SU-DHL-6 (cell line): ENCODE results near the gene EXOC4.

Experiments
- H2AFZ ChIP-seq: fragments of 200-600 bp; sonication (generic); 2 replicates; pipeline ENCODE4 v1.6.1; 2014; ENCODE audit warnings: low read depth, mild to moderate bottlenecking, moderate library complexity, mixed read lengths, antibody characterized with exemption, low read length; ENCODE audit not compliant: severe bottlenecking
- H3F3A ChIP-seq: fragments of 200-600 bp; shearing (Covaris generic); 2 replicates; pipeline ENCODE4 v1.6.0; 2016; ENCODE audit warnings: antibody characterized with exemption, mild to moderate bottlenecking; ENCODE audit not compliant: insufficient read depth
- H3K27ac ChIP-seq: fragments of 200-600 bp; sonication (generic); 2 replicates; pipeline ENCODE4 v1.5.1; 2016; ENCODE audit warnings: low read depth, mild to moderate bottlenecking, low read length, moderate library complexity, mixed read lengths
- H3K27me3 ChIP-seq: fragments of 200-600 bp; sonication (generic), shearing (Covaris generic); 2 replicates; pipeline ENCODE4 v1.6.0; 2014; ENCODE audit warnings: mild to moderate bottlenecking, low read length
- H3K36me3 ChIP-seq: fragments of 200-600 bp; sonication (generic); 2 replicates; pipeline ENCODE4 v1.6.1; 2014; ENCODE audit warnings: mild to moderate bottlenecking, low read length, mixed read lengths
- H3K4me2 ChIP-seq: fragments of 300-600, 200-600 bp; shearing (Covaris generic), sonication (generic); 2 replicates; pipeline ENCODE4 v1.6.0; 2014; ENCODE audit warnings: low read length, low read depth, mild to moderate bottlenecking; ENCODE audit not compliant: poor library complexity, severe bottlenecking
- H3K4me3 ChIP-seq: fragments of 200-600 bp; sonication (generic); 2 replicates; pipeline ENCODE4 v1.5.1; 2014; ENCODE audit warnings: antibody characterized with exemption, low read length, mild to moderate bottlenecking, mixed read lengths; ENCODE audit not compliant: insufficient read depth, poor library complexity, severe bottlenecking
- H3K79me2 ChIP-seq: fragments of 200-600 bp; sonication (generic); 2 replicates; pipeline ENCODE4 v1.6.1; 2014; ENCODE audit warnings: mild to moderate bottlenecking, low read length, moderate library complexity; ENCODE audit not compliant: insufficient read depth
- H3K9ac ChIP-seq: fragments of 200-600 bp; sonication (generic); 2 replicates; pipeline ENCODE4 v1.7.0; 2014; ENCODE audit warnings: mild to moderate bottlenecking, low read length
- H3K9me2 ChIP-seq: fragments of 200-600 bp; sonication (generic); replicated peaks from 2 replicates; pipeline ENCODE4 v1.6.1; 2014; ENCODE audit warnings: low read length; ENCODE audit not compliant: insufficient read depth
- H3K9me3 ChIP-seq: fragments of 200-600 bp; sonication (generic); 2 replicates; pipeline ENCODE4 v1.6.1; 2014; ENCODE audit warnings: low read length, mixed read lengths; ENCODE audit not compliant: insufficient read depth
- H4K20me1 ChIP-seq: fragments of 200-600 bp; sonication (generic); 2 replicates; pipeline ENCODE4 v1.6.1; 2014; ENCODE audit warnings: low read depth, mild to moderate bottlenecking, antibody characterized with exemption, low read length, moderate library complexity, mixed read lengths
- EZH2phosphoT487 ChIP-seq: fragments of 200-600 bp; sonication (generic), shearing (Covaris generic); conservative IDR thresholded peaks from 2 replicates; pipeline ENCODE4 v1.6.1; 2018; ENCODE audit warnings: mild to moderate bottlenecking, antibody characterized with exemption, low read length, moderate library complexity, mixed read lengths
- TF ChIP-seq, protein P1 (sequence below): fragments of 200-600 bp; sonication (generic); IDR thresholded peaks from one replicate; pipeline ENCODE4 v1.5.1; 2017; ENCODE audit warnings: antibody characterized with exemption, mild to moderate bottlenecking, low read length, moderate library complexity; ENCODE audit not compliant: insufficient read depth, poor library complexity, severe bottlenecking

Gene EXOC4

GRCh38 chr7:133497061-133497460 lies 244.2 kb downstream of the EXOC4 start:
- Histone ChIP-seq H3K9me3 (no peaks in the 10 kb centered on the region), H3F3A (no peaks in the 10 kb centered on the region), H4K20me1 (no peaks in the 10 kb centered on the region), H3K27me3 (no peaks in the 10 kb centered on the region), H3K4me3 (no peak overlapping the region), H3K27ac (no peak overlapping the region), H3K79me2 (no peaks in the 10 kb centered on the region), H3K4me2 (no peak overlapping the region), H2AFZ (no peak overlapping the region), H3K9me2 (no peaks in the 10 kb centered on the region), H3K36me3 (no peaks in the 10 kb centered on the region), H3K9ac (no peak overlapping the region)
- TF ChIP-seq, protein P1, sequence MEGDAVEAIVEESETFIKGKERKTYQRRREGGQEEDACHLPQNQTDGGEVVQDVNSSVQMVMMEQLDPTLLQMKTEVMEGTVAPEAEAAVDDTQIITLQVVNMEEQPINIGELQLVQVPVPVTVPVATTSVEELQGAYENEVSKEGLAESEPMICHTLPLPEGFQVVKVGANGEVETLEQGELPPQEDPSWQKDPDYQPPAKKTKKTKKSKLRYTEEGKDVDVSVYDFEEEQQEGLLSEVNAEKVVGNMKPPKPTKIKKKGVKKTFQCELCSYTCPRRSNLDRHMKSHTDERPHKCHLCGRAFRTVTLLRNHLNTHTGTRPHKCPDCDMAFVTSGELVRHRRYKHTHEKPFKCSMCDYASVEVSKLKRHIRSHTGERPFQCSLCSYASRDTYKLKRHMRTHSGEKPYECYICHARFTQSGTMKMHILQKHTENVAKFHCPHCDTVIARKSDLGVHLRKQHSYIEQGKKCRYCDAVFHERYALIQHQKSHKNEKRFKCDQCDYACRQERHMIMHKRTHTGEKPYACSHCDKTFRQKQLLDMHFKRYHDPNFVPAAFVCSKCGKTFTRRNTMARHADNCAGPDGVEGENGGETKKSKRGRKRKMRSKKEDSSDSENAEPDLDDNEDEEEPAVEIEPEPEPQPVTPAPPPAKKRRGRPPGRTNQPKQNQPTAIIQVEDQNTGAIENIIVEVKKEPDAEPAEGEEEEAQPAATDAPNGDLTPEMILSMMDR = no peak
- no peak for TF ChIP-seq EZH2phosphoT487

- H3F3A ChIP-seq = no peaks in the 10 kb centered on the region
- no peaks in the 10 kb centered on the region for H3K9me2 ChIP-seq
- TF ChIP-seq, protein P1 = no peak
- no peak for TF ChIP-seq EZH2phosphoT487
- H3K27me3 ChIP-seq = no peaks in the 10 kb centered on the region
- no peak overlapping the region for H3K4me3 ChIP-seq
- no peak overlapping the region for H3K4me2 ChIP-seq
- H3K9me3 ChIP-seq = no peaks in the 10 kb centered on the region
- no peak overlapping the region for H2AFZ ChIP-seq
- H3K27ac ChIP-seq = no peak overlapping the region
- H3K36me3 ChIP-seq = no peaks in the 10 kb centered on the region
- no peaks in the 10 kb centered on the region for H4K20me1 ChIP-seq
- no peaks in the 10 kb centered on the region for H3K79me2 ChIP-seq
- H3K9ac ChIP-seq = no peak overlapping the region
These were observed 248.9 kb downstream of the EXOC4 start for GRCh38 chr7:133501771-133502170.

- H3K27me3 ChIP-seq = no peaks in the 10 kb centered on the region
- no peak overlapping the region for H3K27ac ChIP-seq
- TF ChIP-seq, protein P1 = no peak
- TF ChIP-seq EZH2phosphoT487 = no peak
- H3K4me2 ChIP-seq = no peak overlapping the region
- H3K4me3 ChIP-seq = no peak overlapping the region
- H3K36me3 ChIP-seq = no peaks in the 10 kb centered on the region
- H4K20me1 ChIP-seq = no peaks in the 10 kb centered on the region
- no peaks in the 10 kb centered on the region for H3F3A ChIP-seq
- H3K9me2 ChIP-seq = no peaks in the 10 kb centered on the region
- H2AFZ ChIP-seq = no peak overlapping the region
- H3K9ac ChIP-seq = no peak overlapping the region
- no peaks in the 10 kb centered on the region for H3K79me2 ChIP-seq
- no peaks in the 10 kb centered on the region for H3K9me3 ChIP-seq
These were observed 249.6 kb downstream of the EXOC4 start for GRCh38 chr7:133502498-133502897.
